Smooth muscle cell (in vitro differentiated cells): Measurements from ENCODE around the gene MPV17L2. TPM values are rescaled to one million over a fixed set of nuclear protein-coding genes. Genes with fewer than 3 reads are reported as not detected.
A peak's percentile ranks its signal among the peaks of the same experiment; 100 is the strongest.

Source experiments
- DNase-seq: peaks from one replicate; lab custom pipeline; 2025; ENCODE audit not compliant: unreplicated experiment; lab: John Stamatoyannopoulos, UW
- H2AFZ ChIP-seq: fragments of 200-600 bp; sonication (generic); 2 replicates; pipeline ENCODE4 v1.6.0; 2016; ENCODE audit warnings: antibody characterized with exemption, low read depth, mild to moderate bottlenecking
- H3F3A ChIP-seq: fragments of 200-600 bp; sonication (generic); 2 replicates; pipeline ENCODE4 v1.6.0; 2017; ENCODE audit warnings: antibody characterized with exemption, low read depth
- H3K27ac ChIP-seq: fragments of 200-600 bp; sonication (generic); 2 replicates; pipeline ENCODE4 v1.5.1; 2016; ENCODE audit warnings: low read depth, mild to moderate bottlenecking
- H3K27me3 ChIP-seq: fragments of 200-600 bp; sonication (generic); 2 replicates; pipeline ENCODE4 v1.6.1; 2016; ENCODE audit warnings: low read depth, mild to moderate bottlenecking
- H3K36me3 ChIP-seq: fragments of 200-600 bp; sonication (generic); 2 replicates; pipeline ENCODE4 v1.5.1; 2016; ENCODE audit warnings: low read depth
- H3K4me1 ChIP-seq: fragments of 200-600 bp; sonication (generic); 2 replicates; pipeline ENCODE4 v1.5.1; 2016; ENCODE audit warnings: low read depth
- H3K4me2 ChIP-seq: fragments of 200-600 bp; sonication (generic); 2 replicates; pipeline ENCODE4 v1.6.0; 2016; ENCODE audit warnings: mild to moderate bottlenecking
- H3K4me3 ChIP-seq: fragments of 200-600 bp; sonication (generic); 2 replicates; pipeline ENCODE4 v1.5.1; 2016; ENCODE audit warnings: mild to moderate bottlenecking
- H3K79me2 ChIP-seq: fragments of 200-600 bp; sonication (generic); 2 replicates; pipeline ENCODE4 v1.6.0; 2016; ENCODE audit warnings: low read depth, mild to moderate bottlenecking
- H3K9ac ChIP-seq: fragments of 200-600 bp; sonication (generic); 2 replicates; pipeline ENCODE4 v1.6.0; 2016; ENCODE audit warnings: low read depth
- H3K9me3 ChIP-seq: fragments of 200-600 bp; sonication (generic); replicated peaks from 2 replicates; pipeline ENCODE4 v1.5.1; 2016; ENCODE audit warnings: low read depth
- H4K20me1 ChIP-seq: fragments of 200-600 bp; sonication (generic); 2 replicates; pipeline ENCODE4 v1.6.0; 2016; ENCODE audit warnings: low read depth
- CTCF ChIP-seq: fragments of 200-600 bp; sonication (generic); IDR thresholded peaks from 2 replicates; pipeline ENCODE4 v1.5.1; 2017; ENCODE audit warnings: borderline replicate concordance, mild to moderate bottlenecking, antibody characterized with exemption; ENCODE audit not compliant: insufficient read depth, poor library complexity, severe bottlenecking
- WGBS: methylation state at CpG from one replicate; pipeline ENCODE4 v1.1.7; 2016; ENCODE audit warnings: low lambda C conversion rate; 5-methylcytosine and 5-hydroxymethylcytosine counted together
- polyA plus RNA-seq: library from polyadenylated mRNA; unstranded; fragments of >200 nt; fragmentation: Nextera tagmentation; extraction: Ambion mirVana; gene quantifications from 2 replicates; pipeline ENCODE4 v1.2.1, GENCODE V29; 2016
- total RNA-seq: library from RNA; depleted of rRNA; stranded (reverse); fragments of >200 nt; gene quantifications from 2 replicates; pipeline ENCODE4 v1.2.3, GENCODE V29; 2014

Gene MPV17L2
- total and polyA plus RNA-seq, 2 experiments from 2014 or later, result 11.6 to 28.7 TPM

DNA sequence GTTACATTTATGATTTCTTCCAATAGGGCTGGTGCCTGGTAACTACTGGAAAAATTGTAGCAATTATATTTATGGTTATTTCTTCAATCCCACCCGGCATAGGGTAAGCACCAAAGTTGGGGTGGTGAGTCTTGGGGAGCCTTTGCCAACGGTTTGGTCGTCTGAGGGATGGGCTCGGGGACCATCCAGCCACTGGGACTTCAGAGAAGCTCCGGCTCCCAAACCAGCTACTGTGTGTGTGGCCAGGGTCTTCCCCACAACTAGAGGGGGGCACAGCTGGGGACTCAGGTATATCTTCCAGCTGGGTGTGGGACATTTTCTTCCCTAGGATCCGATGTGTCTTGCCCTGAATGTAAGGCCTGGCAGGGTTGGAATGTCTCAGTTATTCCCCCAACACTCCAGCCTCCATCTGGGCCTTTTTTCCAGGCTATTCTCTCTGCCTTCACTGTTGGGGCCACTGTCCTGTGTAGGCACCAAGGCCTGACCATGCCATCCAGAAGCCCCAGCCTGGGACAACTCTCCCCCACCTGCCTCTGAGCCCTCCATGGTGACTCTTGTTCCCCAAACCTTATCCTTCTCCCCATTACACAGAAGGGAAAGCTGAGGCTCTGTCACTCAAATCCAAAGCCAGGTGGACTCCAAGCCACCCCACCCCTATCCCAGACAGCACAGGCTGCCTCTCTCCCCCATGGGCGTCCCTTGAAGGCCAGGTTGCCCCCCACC lies 20.5 kb upstream of the MPV17L2 start:
- WGBS, result 96% methylated on average over 7 of the region's 7 CpGs

GRCh38 chr19:18173054-18173571 lies 19.9 kb upstream of the MPV17L2 start:
- WGBS, result 85% methylated on average over 18 of the region's 18 CpGs
- Histone ChIP-seq H3F3A (no peaks in the 10 kb centered on the region), H3K27ac (no peak overlapping the region), H3K9me3 (no peaks in the 10 kb centered on the region), H3K27me3 (peaks cover 11% of the 10 kb centered on the region), H2AFZ (peak overlapping the region; percentile 70), H3K36me3 (no peaks in the 10 kb centered on the region), H3K4me3 (peak overlapping the region; percentile 55), H4K20me1 (no peaks in the 10 kb centered on the region), H3K4me2 (peak overlapping the region; percentile 90), H3K4me1 (no peaks in the 10 kb centered on the region), H3K9ac (no peak overlapping the region), H3K79me2 (no peaks in the 10 kb centered on the region)
- DNase-seq, result no peak
- no peak for TF ChIP-seq CTCF

More for the DNA sequence above, 20.5 kb upstream of the MPV17L2 start:
- Histone ChIP-seq H3K4me3 (no peak overlapping the region), H3K4me2 (no peak overlapping the region), H3F3A (no peaks in the 10 kb centered on the region), H3K27me3 (peaks cover 11% of the 10 kb centered on the region), H3K4me1 (no peaks in the 10 kb centered on the region), H3K79me2 (no peaks in the 10 kb centered on the region), H3K36me3 (no peaks in the 10 kb centered on the region), H3K9me3 (no peaks in the 10 kb centered on the region), H2AFZ (no peak overlapping the region), H3K9ac (no peak overlapping the region), H3K27ac (no peak overlapping the region), H4K20me1 (no peaks in the 10 kb centered on the region)
- TF ChIP-seq CTCF, result no peak
- DNase-seq, result no peak

- 4% methylated on average over 39 of the region's 47 CpGs for WGBS
- Histone ChIP-seq H3K9ac (no peak within 1 kb of the TSS), H3K4me1 (no peaks in the 10 kb centered on the region), H3K27me3 (peaks cover 11% of the 10 kb centered on the region), H3K9me3 (no peaks in the 10 kb centered on the region), H3K27ac (no peak within 1 kb of the TSS), H4K20me1 (no peaks in the 10 kb centered on the region), H3K4me2 (peak within 1 kb of the TSS; percentile 90), H3K36me3 (no peaks in the 10 kb centered on the region), H2AFZ (peak within 1 kb of the TSS; percentile 70), H3K4me3 (peak within 1 kb of the TSS; percentile 55), H3F3A (no peaks in the 10 kb centered on the region), H3K79me2 (no peaks in the 10 kb centered on the region)
- no peak for TF ChIP-seq CTCF
- no peak for DNase-seq
Observed at GRCh38 chr19:18173572-18174288, 19.3 kb upstream of the MPV17L2 start, which contains the start of gene IFI30. IFI30 (plus strand) TSS chr19:18173813; CDS start chr19:18173842, 29 bp downstream.
